Measurements from ENCODE around the gene DPEP3.
"Not testable (repeated sequence)": the region's sequence is repeated elsewhere in the genome, so short reads cannot be mapped to it uniquely, and the experiment has no call there.

The DPEP3 gene

GRCh38 chr16:67979955-67980678, at the start of gene DPEP3:
Gene DPEP3 (minus strand): TSS chr16:67980499. CDS start chr16:67980380, 119 bp downstream.
- peak in 1 of 2 donors; percentile 57 for DNase-seq

- no peak for DNase-seq
Measured at GRCh38 chr16:68028996-68029395, 48.7 kb upstream of the DPEP3 start.

DNA sequence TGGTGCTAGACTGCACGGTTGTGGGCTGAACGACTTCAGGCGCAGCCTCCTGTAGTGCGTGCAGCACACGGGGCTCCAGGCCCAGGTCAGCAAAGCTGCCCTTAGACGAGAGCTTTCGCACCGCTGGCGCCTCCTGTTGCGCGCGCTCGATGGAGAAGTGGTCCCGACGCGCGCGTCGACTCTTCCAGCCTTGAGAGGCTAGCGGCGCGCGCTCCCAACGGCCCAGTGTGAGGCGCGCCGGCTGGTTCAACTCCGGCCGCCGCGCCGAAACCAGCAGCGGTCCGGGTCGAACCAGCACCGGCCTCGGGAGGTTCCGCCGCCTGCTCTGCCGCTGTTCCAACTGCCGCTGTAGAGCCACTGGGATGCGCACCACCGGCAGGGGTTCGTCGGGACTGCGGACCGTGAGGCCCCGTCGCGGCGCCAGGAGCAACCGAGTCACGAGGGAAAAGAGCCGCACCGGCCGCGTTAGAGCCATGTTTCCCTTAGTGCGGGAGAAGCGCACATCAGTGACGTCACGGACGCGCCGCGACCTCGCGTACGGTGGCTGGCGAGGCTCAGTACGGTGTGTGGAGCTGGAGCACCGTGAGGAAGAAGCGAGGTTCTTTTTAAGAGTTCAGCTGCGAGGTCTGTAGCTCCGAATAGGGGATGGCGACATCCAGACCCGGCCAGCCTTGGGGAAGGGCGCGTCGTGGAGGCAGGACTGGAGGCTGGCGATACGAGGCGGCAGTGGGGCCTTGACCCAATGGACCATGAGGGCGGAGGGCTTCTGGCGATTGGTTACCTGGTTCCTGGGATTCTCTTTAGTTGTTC, 42.6 kb upstream of the DPEP3 start, which contains the start of the genes DDX28 and DUS2:
Gene DDX28 (minus strand): TSS at position 505 of the 810 bp plus-strand sequence. CDS start 30 bp downstream, at position 475.
Gene DUS2 (plus strand): TSS at position 557 of the 810 bp plus-strand sequence. CDS start 14,740 bp downstream, outside the sequence.
- DNase-seq = peak; percentile 88 to 90

DNA sequence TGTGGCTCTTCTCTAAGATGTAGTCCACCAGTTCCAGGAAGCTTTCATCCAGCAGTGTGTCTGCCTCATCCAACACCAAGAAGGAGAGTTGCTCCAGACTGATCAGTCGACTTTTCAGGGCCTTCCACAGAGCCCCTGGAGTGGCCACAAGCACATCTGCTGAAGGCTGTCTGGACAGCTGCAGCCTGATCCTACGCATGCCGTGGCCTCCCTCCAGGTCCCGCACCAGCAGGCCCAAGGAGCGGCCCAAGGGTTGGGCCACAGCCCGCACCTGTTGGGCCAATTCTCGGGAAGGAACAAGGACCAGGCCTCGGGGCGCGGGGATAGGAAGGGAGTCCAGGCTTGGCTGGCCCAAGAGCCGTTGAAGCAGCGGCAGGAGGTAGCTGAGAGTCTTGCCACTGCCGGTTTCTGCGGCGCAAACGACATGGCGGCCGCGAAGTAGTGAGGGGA, 42.0 kb upstream of the DPEP3 start:
- DNase-seq = no peak

- DNase-seq = no peak
Measured at GRCh38 chr16:68021490-68021889, 41.2 kb upstream of the DPEP3 start.

DNA sequence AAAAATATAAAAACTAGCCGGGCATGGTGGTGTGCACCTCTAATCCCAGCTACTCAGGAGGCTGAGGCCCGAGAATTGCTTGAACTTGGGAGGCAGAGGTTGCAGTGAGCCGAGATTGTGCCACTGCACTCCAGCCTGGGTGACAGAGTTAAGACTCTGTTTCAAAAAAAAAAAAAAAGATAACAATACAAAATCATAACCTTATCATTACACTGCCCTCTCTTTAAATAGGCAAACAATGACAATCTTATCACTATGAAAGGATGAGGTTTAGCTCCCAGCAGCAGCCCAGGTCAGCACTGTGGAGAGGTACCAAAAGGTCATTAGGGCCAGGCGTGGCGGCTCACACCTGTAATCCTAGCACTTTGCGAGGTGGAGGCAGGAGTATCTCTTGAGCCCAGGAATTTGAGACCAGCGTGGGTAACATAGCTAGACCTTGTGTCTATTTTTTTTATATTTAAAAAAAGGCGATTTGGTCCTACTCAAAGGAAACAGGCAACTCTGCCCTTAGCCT, 38.9 kb upstream of the DPEP3 start:
- no peak for DNase-seq

DNA sequence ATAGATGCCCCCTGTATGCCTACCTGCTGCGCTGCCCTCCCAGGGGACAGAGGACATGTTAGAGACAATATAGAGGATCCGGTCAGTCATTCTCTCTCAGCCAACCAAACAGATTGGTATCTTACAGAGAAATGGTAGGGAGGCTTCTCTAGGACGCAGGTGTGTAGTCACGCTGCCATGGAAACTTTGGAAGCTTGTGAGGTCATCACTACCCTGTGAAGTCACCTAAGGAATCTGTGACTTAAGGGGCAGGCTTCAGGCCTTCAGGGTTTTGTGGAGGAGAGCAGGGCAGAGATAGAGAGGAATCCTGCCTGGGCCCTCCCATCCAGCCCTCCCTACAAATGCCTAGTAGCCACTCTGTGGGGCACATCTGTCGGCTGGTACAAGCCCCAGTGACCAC, 35.4 kb upstream of the DPEP3 start, which contains the start of gene DPEP2NB:
Gene DPEP2NB (minus strand): TSS at position 231 of the 400 bp plus-strand sequence. CDS start 141 bp downstream, at position 90.
- no peak for DNase-seq

DNA sequence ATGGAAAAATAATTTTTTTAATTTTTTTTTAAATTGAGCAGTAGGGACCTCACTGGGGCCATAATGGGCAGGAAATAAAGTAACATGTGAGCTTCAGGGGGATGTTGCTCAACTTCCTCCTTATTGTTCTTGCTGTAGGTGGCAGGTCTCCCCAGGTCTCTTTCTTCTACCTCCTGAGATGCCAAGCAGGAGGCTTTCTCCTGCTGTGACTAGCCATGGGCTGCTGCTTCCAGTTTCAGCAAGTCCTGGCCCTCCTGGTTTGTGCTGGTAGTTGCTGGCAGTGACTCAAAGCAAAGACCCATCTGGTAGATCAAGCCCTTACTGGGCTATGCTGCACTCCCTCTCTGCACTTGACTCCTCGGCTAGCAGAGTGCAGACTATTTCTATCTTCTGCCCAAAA, 33.1 kb upstream of the DPEP3 start:
- DNase-seq = peak in 1 of 2 donors; percentile 41

DNA sequence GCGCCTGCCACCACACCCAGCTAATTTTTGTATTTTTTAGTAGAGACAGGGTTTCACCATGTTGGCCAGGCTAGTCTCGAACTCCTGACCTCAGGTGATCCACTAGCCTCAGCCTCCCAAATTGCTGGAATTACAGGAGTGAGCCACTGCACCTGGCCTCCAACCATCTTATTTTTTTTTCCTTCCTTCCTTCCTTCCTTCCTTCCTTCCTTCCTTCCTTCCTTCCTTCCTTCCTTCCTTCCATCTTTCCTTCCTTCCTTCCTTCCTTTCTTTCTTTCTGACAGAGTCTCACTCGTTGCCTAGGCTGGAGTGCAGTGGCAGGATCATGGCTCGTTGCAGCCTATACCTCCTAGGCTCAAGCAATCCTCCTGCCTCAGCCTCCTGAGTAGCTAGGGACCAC, 29.6 kb upstream of the DPEP3 start:
- not testable (repeated sequence) for DNase-seq

DNA sequence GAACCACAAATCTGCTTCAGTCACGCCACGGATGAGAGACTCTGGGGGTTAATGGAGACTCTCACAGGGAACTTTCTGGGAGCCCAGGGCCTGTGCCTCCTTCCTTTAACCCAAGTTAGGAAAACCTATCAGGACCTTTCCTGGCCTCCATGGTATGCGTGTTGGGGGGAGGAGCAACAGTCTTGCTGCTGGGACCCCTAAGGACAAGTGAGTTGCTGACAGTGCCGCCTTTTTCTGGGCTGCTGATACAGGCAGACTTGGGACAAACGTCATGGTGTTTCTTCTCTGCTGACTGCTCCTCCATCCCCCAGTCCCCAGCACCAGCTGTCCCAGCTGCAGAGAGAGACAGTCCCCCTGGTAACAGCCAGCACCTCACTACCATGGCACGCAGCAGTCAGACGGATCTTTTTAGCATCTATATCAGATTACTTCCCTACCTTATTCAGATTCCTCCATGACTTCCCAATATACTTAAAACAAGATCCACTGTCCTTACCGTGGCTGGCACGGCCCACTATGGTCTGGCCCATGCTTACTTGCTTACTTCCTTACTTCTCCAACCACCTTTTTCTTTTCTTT, 28.9 kb upstream of the DPEP3 start:
- no peak for DNase-seq

GRCh38 chr16:68005786-68006286, 25.5 kb upstream of the DPEP3 start:
- peak; percentile 14 to 46 for DNase-seq

DNA sequence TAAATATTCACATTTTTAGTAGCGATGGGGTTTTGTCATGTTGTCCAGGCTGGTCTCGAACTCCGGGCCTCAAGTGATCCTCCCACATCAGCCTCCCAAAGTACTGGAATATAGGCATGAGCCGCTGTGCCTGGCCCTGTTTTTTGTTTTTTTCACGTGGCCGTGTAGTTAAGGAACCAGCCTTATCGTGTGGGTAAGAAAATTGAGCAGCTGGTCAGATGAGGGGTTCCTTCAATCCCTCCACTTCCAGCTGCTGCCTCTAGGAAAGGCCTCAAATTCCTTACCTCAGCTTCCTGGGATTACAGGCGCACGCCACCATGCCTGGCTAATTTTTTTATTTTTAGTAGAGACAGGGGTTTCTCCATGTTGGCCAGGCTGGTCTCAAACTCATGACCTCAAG, 24.9 kb upstream of the DPEP3 start:
- DNase-seq = no peak

GRCh38 chr16:68003031-68003430, 22.7 kb upstream of the DPEP3 start:
- no peak for DNase-seq

DNA sequence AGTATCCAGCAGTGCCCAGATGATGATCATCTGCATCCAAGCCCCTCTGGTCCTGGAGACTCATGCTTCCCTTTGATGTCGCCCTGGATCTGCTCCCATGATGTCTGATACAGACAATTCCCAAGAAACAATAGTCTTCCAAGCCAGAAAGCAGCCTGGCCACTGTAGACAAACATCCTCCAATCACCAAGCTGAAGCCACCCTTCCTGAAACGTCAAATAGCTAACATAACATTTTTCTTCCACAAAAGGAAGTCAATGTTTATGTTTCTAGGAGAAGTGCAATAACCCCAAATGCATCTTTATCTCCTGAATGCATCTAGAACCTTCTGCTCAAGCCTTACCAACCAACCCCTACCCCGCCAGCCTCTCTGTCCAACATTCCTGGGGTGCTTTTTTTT, 20.2 kb upstream of the DPEP3 start:
- DNase-seq = peak in 1 of 2 donors; percentile 14

- DNase-seq = peak in 1 of 2 donors; percentile 15
Measured at GRCh38 chr16:67999985-68000384, 19.7 kb upstream of the DPEP3 start.

GRCh38 chr16:67998779-67999688, 18.7 kb upstream of the DPEP3 start, which contains the start of gene DPEP2:
Gene DPEP2 (minus strand): TSS chr16:67999484. CDS start chr16:67993212, 6,272 bp downstream.
- DNase-seq = peak; percentile 16 to 80

DNA sequence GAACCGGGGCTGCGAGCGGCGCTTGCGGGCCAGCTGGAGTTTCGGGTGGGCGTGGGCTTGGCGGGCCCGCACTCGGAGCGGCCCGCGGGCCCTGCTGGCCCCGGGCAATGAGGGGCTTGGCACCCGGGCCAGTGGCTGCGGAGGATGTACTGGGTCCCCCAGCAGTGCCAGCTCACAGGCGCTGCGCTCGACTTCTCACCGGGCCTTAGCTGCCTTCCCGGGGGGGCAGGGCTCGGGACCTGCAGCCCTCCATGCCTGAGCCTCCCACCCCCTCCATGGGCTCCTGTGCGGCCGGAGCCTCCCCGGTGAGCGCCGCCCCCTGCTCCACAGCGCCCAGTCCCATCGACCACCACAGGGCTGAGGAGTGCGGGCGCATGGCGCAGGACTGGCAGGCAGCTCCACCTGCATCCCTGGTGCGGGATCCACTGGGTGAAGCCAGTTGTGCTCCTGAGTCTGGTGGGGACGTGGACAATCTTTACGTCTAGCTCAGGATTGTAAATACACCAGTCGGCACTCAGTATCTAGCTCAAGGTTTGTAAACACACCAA, 18.0 kb upstream of the DPEP3 start:
- not testable (repeated sequence) for DNase-seq

DNA sequence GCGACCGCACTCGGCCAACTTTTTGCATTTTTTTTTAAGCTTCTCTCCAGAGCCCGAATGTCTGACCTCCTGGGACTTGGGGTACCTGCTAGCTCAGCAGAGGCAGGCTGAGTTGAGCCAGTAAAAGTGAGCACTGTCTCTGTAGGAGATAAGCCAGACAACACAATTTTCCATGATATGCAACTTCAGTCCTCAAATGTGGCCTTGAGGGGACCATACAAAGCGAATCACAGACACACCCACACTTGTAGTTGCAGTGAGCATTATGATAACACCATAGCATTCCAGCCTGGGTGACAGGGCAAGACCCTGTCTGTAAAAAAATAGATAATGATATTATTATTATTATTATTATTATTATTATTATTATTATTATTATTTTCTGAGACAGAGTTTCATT, 16.4 kb upstream of the DPEP3 start:
- DNase-seq = no peak

DNA sequence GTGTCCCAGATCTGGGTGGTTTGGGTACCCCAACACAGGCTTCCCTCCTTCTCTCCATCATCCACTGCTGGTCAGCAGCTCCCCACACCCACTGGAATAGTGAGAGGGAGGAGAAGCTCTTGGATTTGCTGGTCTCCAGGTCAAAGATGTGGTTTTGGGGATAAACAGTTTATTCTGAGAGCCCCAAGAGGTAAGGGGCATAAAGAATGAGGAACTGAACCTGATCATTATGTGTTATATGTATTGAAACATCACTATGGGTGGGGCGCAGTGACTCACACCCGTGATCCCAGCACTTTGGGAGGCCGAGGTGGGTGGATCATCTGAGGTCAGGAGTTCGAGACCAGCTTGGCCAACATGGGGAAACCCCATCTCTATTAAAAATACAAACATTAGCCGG, 15.1 kb upstream of the DPEP3 start:
- peak in 1 of 2 donors; percentile 23 for DNase-seq

DNA sequence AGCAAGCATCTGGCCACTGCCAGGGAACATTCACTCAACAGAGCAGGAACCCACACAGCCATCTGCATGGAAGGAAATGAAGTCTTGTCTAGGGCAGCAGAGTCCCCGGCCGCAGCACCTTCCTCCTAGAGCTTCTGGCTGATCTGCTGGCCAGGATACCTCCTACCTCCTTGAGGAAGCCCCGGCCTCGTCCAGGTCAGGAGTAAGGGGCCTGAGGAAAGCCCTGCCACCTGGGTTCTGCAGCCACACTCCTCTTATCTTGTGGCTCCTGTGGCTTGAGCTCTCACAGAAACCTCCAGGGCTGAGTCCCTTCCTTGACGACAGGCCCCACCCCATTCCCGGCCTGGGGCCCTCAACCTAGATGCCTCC, 13.7 kb upstream of the DPEP3 start:
- not testable (repeated sequence) for DNase-seq
